ENCODE results near the gene MIA.
"Not testable (repeated sequence)": the region's sequence is repeated elsewhere in the genome, so short reads cannot be mapped to it uniquely, and the experiment has no call there.

MIA gene

DNA sequence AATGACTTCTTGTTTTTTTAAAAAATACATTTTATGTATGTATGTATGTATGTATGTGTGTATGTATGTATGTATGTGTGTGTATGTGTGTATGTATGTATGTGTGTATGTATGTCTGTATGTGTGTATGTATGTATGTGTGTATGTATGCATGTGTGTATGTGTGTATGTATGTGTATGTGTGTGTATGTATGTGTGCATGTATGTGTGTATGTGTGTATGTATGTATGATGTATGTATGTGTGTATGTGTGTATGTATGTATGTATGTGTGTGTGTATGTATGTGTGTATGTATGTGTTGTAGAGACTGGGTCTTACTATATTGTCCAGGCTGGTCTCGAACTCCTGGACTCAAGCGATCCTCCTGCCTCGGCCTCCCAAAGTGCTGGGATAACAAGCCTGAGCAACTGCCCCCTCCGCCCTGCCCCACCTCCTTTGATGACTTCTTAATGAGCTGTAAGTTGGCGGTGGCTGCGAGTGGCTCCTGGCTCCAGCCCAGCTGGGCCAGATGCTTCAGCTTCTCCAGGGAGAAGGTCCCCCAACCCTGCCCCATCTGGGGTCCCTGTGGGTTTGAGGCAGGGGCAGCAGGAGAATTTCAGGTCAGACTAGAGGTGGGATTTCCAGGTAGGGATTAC lies 50.3 kb downstream of the MIA start:
- DNase-seq, result not testable (repeated sequence)

DNA sequence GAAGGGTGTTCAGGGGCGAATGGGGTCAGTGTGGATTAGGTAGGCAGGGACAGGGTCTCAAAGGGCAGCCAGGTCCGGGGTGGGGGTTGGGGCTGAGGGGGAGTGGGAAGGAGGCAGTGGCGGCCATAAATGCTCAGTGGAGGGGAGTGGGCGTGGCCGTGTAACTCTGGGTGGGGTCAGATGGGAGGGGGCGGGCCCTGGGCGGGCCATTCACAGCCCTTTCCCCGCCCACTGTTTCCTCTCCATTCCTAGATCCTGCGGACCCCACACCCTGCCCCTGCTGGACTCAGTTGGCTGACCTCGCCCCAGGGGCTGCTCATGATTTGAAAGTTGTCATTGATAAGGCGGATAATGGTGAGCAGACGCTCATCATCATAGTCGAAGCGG lies 51.0 kb downstream of the MIA start:
- not testable (repeated sequence) for DNase-seq

DNA sequence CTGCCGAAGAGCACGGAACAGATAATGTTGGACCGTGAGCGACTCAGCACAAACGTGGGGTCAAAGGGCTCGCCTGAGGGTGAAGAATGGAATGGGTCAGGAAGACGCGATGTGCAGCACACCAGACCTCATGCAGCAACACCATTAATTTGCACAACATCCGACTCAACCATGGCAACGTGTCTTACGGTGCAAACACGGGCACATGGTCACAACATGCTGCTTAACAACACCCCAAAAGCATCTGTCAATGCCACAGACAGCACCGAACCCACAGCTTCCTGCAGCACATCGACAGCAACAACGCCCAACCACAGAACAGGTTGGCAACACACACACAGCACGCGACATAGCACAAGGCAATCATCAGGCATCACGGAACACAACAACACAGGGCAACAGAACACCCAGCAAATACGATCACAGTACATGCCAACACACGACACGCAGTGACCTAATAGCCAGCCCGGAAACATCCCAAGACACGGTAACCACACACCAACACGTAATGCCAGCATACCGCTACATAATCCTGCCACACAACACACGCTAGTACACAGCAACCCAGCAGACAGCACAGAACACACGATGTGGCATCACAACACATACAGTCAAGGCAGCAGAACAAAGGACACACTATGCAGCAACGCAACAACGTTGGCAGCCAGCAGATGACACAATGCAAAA lies 51.5 kb downstream of the MIA start:
- DNase-seq, result not testable (repeated sequence)
